Type B pancreatic cell (in vitro differentiated cells): ENCODE measurements around the gene SMIM35. TPM values are rescaled to one million over a fixed set of nuclear protein-coding genes. Genes with fewer than 3 reads are reported as not detected.

Source experiments
- DNase-seq: peaks from one replicate; pipeline ENCODE4 v3.0.0; 2021; ENCODE audit warnings: mixed read lengths; ENCODE audit not compliant: unreplicated experiment; ENCODE audit errors: extremely low spot score
- H3K27ac Mint-ChIP-seq: 2 replicates; pipeline ENCODE4 v1.8.0; 2021; ENCODE audit warnings: mild to moderate bottlenecking, mixed read lengths
- H3K27me3 Mint-ChIP-seq: 2 replicates; pipeline ENCODE4 v1.8.0; 2021; ENCODE audit warnings: mixed read lengths
- H3K36me3 Mint-ChIP-seq: 2 replicates; pipeline ENCODE4 v1.8.0; 2021; ENCODE audit warnings: mixed read lengths
- H3K4me1 Mint-ChIP-seq: one replicate; pipeline ENCODE4 v1.8.0; 2021; ENCODE audit warnings: mixed read lengths; ENCODE audit not compliant: unreplicated experiment
- H3K4me3 Mint-ChIP-seq: 2 replicates; pipeline ENCODE4 v1.8.0; 2021; ENCODE audit warnings: mild to moderate bottlenecking, mixed read lengths
- H3K9me3 Mint-ChIP-seq: 2 replicates; pipeline ENCODE4 v1.8.0; 2021; ENCODE audit warnings: mixed read lengths
- total RNA-seq: library from RNA; stranded (reverse); gene quantifications from 2 replicates; pipeline ENCODE4 v1.2.1, GENCODE V29; 2021; ENCODE audit warnings: low replicate concordance
- TF ChIP-seq, protein P1 (sequence below): fragments of 200-600 bp; sonication (generic); conservative IDR thresholded peaks from 2 replicates; pipeline ENCODE4 v1.5.0; 2021; ENCODE audit warnings: antibody characterized with exemption, mild to moderate bottlenecking

The SMIM35 gene
- total RNA-seq, 1 donor from 2014 or later, result 0.17 TPM

DNA sequence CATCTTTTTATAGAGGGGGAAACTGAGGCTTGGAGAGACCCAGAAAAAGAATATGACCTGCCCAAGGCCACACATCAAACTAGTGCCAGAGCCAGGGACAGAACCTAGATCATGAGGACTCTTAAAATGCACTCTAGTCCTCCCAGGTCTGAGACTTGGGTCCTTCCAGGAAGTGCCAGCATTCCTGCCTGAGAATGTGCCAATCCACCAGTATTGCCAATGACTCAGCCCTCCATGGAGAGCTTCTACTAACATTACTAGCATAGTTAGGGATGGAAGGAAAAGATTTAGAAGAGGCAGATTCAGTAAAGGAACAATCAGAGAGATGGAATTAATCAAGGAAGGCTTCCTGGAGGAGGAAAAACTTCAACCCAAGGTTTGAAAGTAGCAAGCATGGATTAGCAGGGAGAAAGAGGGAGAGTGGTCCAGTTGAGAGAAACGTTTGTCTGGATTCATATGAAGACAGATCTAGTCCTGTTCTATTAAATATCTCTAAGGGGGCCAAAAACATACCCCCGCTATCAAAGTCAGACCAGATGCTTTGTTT lies 20.1 kb upstream of the SMIM35 start:
- Mint-ChIP-seq H3K4me1 (peaks cover 4% of the 10 kb centered on the region), H3K9me3 (no peaks in the 10 kb centered on the region), H3K27me3 (no peaks in the 10 kb centered on the region), H3K27ac (no peak overlapping the region), H3K36me3 (no peaks in the 10 kb centered on the region), H3K4me3 (no peak overlapping the region)
- TF ChIP-seq, protein P1, sequence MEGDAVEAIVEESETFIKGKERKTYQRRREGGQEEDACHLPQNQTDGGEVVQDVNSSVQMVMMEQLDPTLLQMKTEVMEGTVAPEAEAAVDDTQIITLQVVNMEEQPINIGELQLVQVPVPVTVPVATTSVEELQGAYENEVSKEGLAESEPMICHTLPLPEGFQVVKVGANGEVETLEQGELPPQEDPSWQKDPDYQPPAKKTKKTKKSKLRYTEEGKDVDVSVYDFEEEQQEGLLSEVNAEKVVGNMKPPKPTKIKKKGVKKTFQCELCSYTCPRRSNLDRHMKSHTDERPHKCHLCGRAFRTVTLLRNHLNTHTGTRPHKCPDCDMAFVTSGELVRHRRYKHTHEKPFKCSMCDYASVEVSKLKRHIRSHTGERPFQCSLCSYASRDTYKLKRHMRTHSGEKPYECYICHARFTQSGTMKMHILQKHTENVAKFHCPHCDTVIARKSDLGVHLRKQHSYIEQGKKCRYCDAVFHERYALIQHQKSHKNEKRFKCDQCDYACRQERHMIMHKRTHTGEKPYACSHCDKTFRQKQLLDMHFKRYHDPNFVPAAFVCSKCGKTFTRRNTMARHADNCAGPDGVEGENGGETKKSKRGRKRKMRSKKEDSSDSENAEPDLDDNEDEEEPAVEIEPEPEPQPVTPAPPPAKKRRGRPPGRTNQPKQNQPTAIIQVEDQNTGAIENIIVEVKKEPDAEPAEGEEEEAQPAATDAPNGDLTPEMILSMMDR, result no peak
- no peak for DNase-seq

DNA sequence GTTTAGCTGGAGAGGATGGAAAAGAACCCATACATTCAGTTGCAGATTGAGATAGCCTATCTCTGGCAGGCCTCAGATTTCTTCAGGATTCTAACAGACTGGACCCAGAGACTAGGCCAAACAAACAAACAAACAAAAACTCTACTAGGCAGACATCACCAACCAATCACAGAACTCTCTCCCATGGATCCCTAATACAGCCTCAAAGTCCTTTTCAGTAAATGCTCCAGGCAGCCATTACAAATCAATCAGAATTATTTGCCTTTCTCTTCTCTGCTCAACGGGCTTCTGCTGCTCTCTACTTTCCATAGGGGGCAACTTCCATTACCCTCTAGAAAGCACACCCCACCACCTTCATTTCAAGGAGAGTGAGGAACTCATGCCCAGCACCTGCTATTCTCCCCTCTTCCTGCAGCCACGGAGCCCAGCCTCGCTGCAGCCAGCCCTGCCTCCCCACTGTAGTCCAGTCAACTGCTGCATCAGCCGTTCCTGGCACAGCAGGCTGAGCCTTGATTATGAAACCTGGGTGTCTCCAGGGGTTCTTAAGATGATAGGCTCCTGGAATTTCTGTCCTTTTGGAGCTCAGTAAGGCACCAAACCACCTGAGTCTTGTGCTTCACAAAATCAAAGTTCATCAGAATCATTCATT lies 19.0 kb upstream of the SMIM35 start:
- Mint-ChIP-seq H3K4me3 (no peak overlapping the region), H3K27ac (no peak overlapping the region), H3K4me1 (peaks cover 3% of the 10 kb centered on the region), H3K9me3 (no peaks in the 10 kb centered on the region), H3K27me3 (no peaks in the 10 kb centered on the region), H3K36me3 (no peaks in the 10 kb centered on the region)
- no peak for DNase-seq
- TF ChIP-seq, protein P1, result no peak

DNA sequence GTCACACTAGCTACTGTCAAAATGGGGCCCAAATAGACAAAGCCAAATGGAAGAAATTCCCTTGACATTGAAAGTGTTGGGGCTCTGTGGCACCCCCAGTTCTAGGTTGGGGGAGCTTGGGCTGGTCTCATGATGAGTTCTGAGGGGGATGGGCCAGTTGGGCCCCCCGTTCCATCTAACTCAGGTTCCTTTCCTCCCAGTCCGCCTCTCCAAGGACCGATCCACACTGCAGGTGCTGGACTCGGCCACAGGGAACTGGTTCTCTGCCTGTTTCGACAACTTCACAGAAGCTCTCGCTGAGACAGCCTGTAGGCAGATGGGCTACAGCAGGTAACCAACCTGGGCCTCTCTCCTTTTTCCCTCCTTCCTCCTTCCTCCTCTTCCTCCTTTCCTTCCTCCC lies 17.7 kb upstream of the SMIM35 start:
- Mint-ChIP-seq H3K36me3 (no peaks in the 10 kb centered on the region), H3K4me3 (no peak overlapping the region), H3K4me1 (peaks cover 1% of the 10 kb centered on the region), H3K27me3 (no peaks in the 10 kb centered on the region), H3K27ac (no peak overlapping the region), H3K9me3 (no peaks in the 10 kb centered on the region)
- no peak for DNase-seq
- TF ChIP-seq, protein P1, result no peak

DNA sequence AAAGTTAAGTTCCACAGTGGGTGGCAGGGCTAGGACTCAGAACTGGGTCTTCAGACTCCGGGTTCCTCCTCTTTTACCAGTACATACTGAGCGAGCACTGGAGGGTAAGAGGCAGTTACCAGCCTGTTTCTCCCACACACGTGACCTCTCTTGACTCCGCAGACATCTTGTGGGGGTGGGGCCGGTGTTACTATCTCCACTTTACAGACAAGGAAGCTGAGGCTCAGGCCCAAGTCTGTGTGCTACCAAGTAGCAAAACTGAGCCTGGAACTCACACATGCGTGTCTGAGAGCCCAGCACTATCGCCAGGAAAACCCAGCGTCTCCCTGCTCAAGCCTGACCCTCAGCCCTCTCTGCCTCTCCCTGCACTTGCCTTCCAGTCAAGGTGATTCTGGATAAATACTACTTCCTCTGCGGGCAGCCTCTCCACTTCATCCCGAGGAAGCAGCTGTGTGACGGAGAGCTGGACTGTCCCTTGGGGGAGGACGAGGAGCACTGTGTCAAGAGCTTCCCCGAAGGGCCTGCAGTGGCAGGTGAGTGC lies 16.0 kb upstream of the SMIM35 start:
- Mint-ChIP-seq H3K4me1 (peaks cover 12% of the 10 kb centered on the region), H3K9me3 (no peaks in the 10 kb centered on the region), H3K36me3 (no peaks in the 10 kb centered on the region), H3K27me3 (no peaks in the 10 kb centered on the region), H3K27ac (no peak overlapping the region), H3K4me3 (no peak overlapping the region)
- TF ChIP-seq, protein P1, result no peak
- no peak for DNase-seq

DNA sequence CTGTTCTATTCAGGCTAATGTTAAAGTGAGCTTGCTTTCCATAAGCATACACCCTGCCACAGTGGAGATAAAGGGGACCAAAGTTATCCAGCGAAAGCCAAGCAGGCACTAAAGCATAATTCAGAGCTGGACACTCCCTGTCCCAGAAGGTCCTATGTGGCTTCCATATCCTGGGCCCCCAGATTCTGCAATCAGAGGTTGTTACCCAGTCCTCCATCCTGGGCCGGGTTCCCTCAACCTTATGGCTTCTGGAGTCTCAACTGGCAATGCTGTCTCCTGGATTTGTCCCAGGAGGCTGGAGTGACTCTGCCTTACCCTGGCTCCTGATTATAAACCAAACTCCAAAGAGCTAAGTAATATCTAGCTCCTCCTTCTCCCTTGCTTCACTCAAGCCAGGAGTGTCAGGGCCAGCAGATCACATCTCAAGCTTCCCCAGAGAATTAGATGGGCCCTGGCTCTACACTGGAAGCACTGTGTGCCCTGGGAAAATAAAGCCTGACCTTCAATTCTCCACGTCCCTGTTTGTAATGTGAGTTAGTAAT lies 14.0 kb upstream of the SMIM35 start:
- TF ChIP-seq, protein P1, result no peak
- Mint-ChIP-seq H3K27ac (no peak overlapping the region), H3K4me3 (no peak overlapping the region), H3K4me1 (peaks cover 15% of the 10 kb centered on the region), H3K27me3 (no peaks in the 10 kb centered on the region), H3K36me3 (no peaks in the 10 kb centered on the region), H3K9me3 (no peaks in the 10 kb centered on the region)
- no peak for DNase-seq
